ENCODE results near the gene WFDC10B.
"Not testable (repeated sequence)": the region's sequence is repeated elsewhere in the genome, so short reads cannot be mapped to it uniquely, and the experiment has no call there.

The WFDC10B gene

GRCh38 chr20:45646875-45647274, 57.9 kb downstream of the WFDC10B start:
- no peak for DNase-seq

GRCh38 chr20:45645869-45646268, 59.0 kb downstream of the WFDC10B start:
- not testable (repeated sequence) for DNase-seq

DNA sequence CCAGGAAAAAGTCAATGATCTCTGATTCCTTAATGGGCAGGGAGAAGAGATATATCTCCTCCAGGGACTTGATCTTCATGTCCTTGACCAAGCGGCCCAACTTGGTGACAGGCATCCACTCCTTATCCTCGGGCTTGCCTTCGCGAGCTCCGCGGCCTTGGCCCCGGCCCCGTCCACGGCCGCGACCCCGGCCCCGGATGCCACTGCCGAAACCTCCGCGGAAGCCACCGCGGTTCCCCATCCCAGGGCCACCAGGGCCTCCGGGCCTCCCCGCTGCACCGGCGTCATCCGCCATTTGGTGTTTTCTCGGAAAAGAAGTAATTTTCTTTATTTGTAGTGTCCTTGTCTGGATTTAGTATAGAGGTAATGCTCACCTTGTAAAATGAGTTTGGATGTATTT, 63.7 kb downstream of the WFDC10B start:
- not testable (repeated sequence) for DNase-seq

- no peak for DNase-seq
Measured at GRCh38 chr20:45639687-45640086, 65.1 kb downstream of the WFDC10B start.

DNA sequence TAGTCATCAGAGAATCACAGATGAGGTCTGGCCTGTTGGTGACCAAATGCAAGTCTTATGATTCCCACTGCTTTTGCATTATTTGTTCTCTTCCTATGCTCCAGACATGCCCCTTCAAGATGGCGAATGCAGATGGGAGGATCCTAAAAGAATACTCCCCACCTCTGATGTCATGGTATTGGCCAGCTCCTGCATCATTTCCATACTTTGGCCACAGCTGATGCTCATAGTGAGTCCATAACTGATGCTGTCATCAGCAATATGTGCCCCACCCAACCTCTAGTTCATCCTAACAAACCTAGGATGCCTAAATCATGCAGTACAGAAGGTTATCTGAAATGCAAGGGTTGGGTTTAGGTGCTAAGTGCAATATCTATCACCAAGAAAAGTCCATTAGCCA, 68.3 kb downstream of the WFDC10B start:
- DNase-seq = no peak
